Muscle layer of duodenum (tissue), 2 donors: Measurements from ENCODE around the gene GALNT9.
"Not testable (repeated sequence)": the region's sequence is repeated elsewhere in the genome, so short reads cannot be mapped to it uniquely, and the experiment has no call there.

Experiments used
- H3K27ac ChIP-seq: one replicate; pipeline ENCODE4 v1.7.0; 2013; ENCODE audit warnings: mild to moderate bottlenecking, low read length
- H3K27me3 ChIP-seq: one replicate; pipeline ENCODE4 v1.7.0; 2013; ENCODE audit warnings: low read depth, mild to moderate bottlenecking, control low read depth, low read length
- H3K36me3 ChIP-seq, 2 donors: one replicate each; pipeline ENCODE4 v1.7.0; 2013; ENCODE audit warnings: low read length in 2 of 2, control low read depth in 1 of 2, mild to moderate bottlenecking in 1 of 2; ENCODE audit not compliant: insufficient read depth in 2 of 2, control insufficient read depth in 1 of 2
- H3K4me1 ChIP-seq, 2 donors: one replicate each; pipeline ENCODE4 v1.7.0; 2013; ENCODE audit warnings: low read length in 2 of 2, mild to moderate bottlenecking in 2 of 2, control low read depth in 1 of 2, moderate library complexity in 1 of 2; ENCODE audit not compliant: insufficient read depth in 2 of 2, control insufficient read depth in 1 of 2
- H3K4me3 ChIP-seq, 2 donors: one replicate each; pipeline ENCODE4 v1.7.0; 2013; ENCODE audit warnings: low read length in 2 of 2, low read depth in 1 of 2, mild to moderate bottlenecking in 1 of 2
- H3K9me3 ChIP-seq, 2 donors: one replicate each; pipeline ENCODE4 v1.7.0; 2013; ENCODE audit warnings: low read length in 2 of 2, control low read depth in 1 of 2, mild to moderate bottlenecking in 1 of 2; ENCODE audit not compliant: control insufficient read depth in 1 of 2
- donor health status: healthy.

The GALNT9 gene

DNA sequence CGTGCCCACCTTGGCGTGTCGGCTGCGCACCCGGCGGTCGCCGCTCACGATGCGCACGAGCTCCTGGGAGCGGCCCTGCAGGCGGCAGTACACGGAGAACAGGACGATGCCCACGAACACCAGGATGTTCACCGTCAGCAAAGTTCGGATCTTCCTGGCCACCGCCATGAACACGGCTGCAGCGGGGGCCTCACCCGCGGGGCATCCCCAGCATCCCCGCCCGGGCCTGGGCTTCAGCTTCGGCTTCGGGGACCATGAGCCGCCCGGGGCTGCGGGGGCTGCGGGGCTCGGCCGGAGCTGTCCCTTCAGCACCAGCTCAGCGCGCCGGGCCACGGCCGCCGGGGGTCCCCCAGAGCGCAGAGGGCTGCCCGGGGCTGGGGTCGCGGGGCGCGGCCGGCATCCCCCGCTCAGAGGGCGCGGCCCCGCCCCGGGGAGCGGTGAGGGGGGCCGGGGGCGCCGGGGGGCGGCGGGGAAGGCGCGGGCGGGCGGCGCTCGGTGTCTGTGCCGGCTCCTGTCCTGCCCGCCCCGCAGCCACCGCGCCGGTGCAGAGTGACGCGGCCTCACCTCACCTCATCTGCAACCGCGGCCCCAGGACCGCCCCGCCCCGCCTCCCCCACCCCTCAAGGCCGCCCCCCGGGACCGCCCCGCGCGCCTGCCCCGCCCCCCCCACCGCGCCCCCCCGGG, at the start of gene GALNT9:
Gene GALNT9, minus strand, starts transcription at position 554 of the 684 bp plus-strand sequence. Its CDS starts 386 bp downstream, at position 168.
- Histone ChIP-seq H3K27me3 (peaks cover 19% of the 10 kb centered on the region), H3K27ac (no peak within 1 kb of the TSS), H3K4me3 (no peak within 1 kb of the TSS), H3K4me1 (peaks cover 0 to 16% of the 10 kb centered on the region in 2 donors), H3K9me3 (no peaks in the 10 kb centered on the region), H3K36me3 (no peaks in the 10 kb centered on the region)

DNA sequence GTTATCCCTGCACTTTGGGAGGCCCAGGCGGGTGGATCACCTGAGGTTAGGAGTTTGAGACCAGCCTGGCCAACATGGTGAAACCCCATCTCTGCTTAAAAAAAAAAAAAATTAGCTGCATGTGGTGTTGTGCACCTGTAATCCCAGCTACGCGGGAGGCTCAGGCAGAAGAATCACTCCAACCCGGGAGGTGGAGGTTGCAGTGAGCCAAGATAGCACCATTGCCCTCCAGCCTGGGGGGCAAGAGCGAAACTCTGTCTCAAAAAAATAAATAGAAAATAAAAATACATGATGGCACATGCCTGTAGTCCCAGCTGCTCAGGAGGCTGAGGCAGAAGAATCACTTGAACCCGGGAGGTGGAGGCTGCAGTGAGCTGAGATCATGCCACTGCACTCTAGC, 49.7 kb upstream of the GALNT9 start:
- not testable (repeated sequence) for H3K4me3 ChIP-seq, H3K9me3 ChIP-seq, H3K4me1 ChIP-seq, H3K36me3 ChIP-seq, H3K27ac ChIP-seq
- H3K27me3 ChIP-seq = peaks cover 23% of the 10 kb centered on the region

DNA sequence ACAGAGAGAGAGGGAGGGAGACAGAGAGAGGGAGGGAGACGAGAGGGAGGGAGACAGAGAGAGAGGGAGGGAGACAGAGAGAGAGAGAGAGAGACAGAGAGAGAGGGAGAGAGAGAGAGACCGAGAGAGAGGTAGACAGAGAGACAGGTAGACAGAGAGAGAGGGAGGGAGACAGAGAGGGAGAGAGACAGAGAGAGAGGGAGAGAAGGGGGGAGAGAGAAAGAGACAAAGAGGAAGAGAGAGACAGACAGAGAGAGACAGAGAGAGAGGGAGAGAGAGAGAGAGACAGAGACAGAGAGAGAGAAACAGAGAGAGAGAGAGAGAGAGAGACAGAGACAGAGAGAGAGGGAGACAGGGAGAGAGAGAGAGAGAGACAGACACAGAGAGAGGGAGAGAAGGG, 47.8 kb upstream of the GALNT9 start:
- H3K4me1 ChIP-seq = no peaks in the 10 kb centered on the region
- H3K27ac ChIP-seq = no peak overlapping the region
- peaks cover 20% of the 10 kb centered on the region for H3K27me3 ChIP-seq
- H3K9me3 ChIP-seq = no peaks in the 10 kb centered on the region
- no peak overlapping the region for H3K4me3 ChIP-seq
- no peaks in the 10 kb centered on the region for H3K36me3 ChIP-seq

DNA sequence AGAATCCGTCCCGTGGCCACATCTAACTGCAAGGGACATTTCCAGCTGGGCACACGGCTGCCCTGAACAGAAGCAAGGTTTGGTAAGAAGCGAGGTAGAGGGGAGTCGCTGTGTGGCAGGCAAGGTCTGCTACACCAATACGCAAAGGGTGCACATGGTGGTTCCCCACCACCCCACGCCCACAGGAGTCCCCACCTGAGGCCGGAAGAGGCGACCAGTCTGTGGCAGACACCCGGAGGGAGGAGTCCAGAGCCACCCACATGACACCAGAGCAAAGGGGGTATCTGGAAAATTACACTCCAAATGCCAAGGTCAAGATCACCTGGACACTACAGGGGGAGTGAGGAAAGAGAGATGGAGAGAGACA, 47.1 kb upstream of the GALNT9 start:
- H3K27me3 ChIP-seq = peaks cover 14% of the 10 kb centered on the region

DNA sequence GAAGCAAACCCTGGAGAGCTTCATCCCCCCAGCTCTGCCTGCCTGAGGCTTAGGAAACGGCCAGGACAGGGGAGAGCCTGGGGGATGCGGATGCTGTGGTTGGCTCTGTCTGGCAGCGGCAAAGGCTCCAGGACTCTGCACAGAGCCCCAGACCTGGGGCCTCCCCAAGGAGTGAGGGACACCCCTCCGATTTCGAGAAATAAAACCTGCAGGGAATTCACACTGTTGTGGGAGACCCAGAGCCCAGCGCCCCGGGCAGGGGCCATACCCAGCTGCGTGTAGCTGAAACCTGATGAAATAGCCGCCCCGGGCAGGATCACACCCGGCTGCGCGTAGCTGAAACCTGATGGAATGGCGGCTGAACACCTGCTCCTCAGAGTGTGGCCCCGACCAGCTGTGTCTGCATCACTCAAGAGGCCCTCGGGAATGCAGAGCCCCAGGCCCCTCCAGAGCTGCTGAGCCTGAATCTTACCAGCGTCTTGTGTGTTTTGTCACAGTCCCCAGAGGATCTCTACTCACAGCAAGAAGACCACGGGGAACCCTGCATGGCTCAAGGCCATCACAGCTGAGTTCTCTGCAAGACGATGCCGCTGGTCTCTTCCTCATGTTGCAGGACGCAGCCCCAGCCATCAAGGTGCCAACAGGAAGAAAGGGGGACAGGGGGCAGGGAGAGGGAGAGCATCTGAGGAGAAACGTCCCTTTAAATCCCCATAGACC, 46.5 kb upstream of the GALNT9 start:
- no peak overlapping the region for H3K4me3 ChIP-seq
- H3K9me3 ChIP-seq = peaks cover 0 to 3% of the 10 kb centered on the region in 2 donors
- H3K27ac ChIP-seq = no peak overlapping the region
- H3K27me3 ChIP-seq = peaks cover 12% of the 10 kb centered on the region
- no peaks in the 10 kb centered on the region for H3K4me1 ChIP-seq
- no peaks in the 10 kb centered on the region for H3K36me3 ChIP-seq

More for the DNA sequence above, 47.1 kb upstream of the GALNT9 start:
- H3K27ac ChIP-seq = no peak overlapping the region
- no peaks in the 10 kb centered on the region for H3K9me3 ChIP-seq
- no peaks in the 10 kb centered on the region for H3K36me3 ChIP-seq
- H3K4me3 ChIP-seq = no peak overlapping the region
- no peaks in the 10 kb centered on the region for H3K4me1 ChIP-seq

DNA sequence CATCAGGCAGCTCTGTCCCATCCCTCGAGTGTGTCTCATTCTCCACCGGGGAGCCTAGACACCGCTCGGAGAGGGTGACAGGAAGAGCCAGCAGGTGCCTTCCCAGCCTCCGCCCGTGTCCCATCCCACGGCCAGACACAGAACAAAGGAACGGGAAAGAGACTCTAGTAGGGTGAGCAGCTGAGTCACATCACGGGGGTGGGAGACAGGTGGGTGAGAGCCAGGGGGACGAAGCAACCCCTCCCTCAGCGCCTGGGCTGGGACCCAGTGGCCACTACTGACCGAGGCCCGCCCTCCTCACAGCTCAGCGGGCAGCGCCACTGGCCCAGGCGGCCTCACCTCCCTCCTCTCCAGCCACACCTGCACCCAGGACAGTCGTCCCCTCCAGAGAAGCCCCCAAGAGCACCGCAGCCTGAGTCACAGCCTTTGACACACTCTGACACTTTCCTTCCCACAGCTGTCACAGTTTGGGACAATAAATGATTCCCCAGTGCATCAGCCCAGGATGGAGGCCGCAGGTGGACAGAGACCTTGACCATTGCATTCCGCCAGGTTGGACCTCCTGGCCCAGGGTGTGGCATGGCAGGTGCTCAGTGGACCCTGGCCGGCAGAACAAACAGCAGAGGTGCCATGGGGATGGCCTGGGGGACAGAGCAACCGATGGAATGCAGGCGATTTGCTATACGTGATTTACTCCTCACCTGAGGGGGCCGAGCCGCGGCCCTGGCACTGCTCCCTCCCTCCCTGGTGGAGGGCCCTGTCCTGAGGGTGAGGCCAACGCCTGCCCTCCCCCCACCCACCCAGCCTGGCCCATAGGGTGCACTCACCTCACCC, 45.4 kb upstream of the GALNT9 start:
- Histone ChIP-seq H3K4me3 (no peak overlapping the region), H3K9me3 (peaks cover 0 to 3% of the 10 kb centered on the region in 2 donors), H3K27ac (no peak overlapping the region), H3K4me1 (no peaks in the 10 kb centered on the region), H3K27me3 (peaks cover 14% of the 10 kb centered on the region), H3K36me3 (no peaks in the 10 kb centered on the region)

DNA sequence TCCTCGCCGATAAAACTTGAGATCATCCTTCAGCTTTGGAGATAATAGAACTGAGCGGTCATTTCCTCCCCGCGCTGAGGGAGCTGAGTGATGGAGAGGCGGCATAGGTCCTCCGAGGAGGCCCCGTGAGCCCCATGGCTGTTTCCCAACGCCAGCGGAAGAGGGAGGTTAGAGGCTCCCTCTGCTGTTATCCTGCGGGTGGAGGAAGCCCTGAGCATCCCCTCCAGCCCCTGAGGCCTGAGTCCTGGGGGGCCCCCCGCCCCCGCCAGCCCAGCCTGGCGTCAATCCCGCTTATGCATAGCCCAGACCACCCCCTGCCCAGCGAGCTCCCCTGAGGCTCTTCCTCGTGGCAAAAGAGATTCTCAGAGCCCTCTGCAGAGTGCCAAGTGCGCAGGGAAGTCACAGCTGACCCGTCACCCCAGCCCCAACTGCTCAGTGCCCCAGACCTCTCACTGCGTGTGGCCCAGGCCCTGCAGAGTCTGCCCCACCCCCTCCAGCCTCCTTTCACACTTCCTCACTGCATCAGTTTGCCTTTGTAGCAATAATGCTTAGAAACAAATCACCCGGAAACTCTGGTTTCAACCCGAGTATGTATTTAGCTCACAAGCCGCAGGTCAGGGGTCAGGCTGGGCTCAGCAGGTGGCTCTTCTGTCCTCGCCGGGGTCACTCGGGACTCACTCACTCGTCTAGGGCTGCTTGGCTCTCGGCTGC, 44.7 kb upstream of the GALNT9 start:
- H3K4me1 ChIP-seq = no peaks in the 10 kb centered on the region
- no peak overlapping the region for H3K27ac ChIP-seq
- no peak overlapping the region for H3K4me3 ChIP-seq
- H3K9me3 ChIP-seq = peaks cover 0 to 3% of the 10 kb centered on the region in 2 donors
- no peaks in the 10 kb centered on the region for H3K36me3 ChIP-seq
- H3K27me3 ChIP-seq = peaks cover 14% of the 10 kb centered on the region

DNA sequence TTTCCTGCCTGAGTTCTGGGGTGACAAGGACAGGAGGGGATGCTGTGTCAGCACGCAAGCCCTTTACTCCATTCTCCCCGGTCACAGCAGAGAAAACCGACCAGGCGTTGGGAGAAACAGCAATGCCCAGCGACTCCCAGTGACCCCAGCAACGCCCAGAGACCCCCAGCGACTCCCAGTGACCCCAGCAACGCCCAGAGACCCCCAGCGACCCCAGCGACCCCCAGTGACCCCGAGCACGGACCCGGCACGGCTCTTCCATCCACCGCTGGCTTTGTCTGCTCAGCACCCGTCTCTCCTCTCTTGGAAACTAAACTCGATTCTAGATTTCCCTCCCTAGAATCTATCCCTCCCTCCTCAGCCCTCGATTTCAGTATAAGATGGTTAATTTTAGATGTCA, 38.5 kb upstream of the GALNT9 start:
- H3K36me3 ChIP-seq = no peaks in the 10 kb centered on the region
- no peak overlapping the region for H3K27ac ChIP-seq
- no peaks in the 10 kb centered on the region for H3K4me1 ChIP-seq
- no peak overlapping the region for H3K4me3 ChIP-seq
- peaks cover 4% of the 10 kb centered on the region for H3K27me3 ChIP-seq
- peaks cover 0 to 3% of the 10 kb centered on the region in 2 donors for H3K9me3 ChIP-seq

DNA sequence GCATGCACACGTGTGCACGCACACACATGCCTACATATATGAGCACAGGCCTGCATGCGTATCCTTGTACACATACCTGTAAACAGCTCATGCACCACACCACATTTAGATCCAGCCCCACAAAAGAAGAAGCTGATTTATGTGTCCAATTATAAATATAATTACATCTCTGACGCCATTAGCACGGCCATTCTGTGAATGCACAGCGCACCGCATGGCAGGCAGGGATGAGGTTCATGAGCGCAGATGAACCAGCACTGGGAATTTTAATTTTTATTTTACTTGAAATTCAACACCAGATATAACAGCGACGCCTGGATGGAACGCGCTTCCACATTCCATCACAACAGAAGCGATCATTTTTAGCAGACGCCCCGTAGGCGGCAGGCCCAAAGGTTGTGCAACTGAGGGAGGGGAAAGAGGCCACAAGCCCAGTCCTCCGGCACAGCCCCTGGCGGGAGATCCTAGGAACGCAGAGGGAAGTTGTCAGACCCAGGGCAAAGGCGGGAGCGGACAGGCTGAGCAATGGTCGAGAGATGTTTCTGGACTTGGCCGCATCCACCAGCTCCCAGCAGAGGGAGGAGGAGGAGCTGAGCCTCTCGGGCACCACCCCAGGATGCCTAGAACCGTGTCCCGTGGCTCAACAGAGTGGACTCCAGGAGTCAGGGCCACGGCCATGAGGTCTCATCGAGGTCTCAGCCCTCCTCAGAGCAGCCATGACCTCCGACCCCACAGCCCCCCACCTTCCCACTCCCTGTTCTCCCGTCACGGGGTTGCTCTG, 37.9 kb upstream of the GALNT9 start:
- no peaks in the 10 kb centered on the region for H3K36me3 ChIP-seq
- peaks cover 0 to 3% of the 10 kb centered on the region in 2 donors for H3K9me3 ChIP-seq
- peaks cover 4% of the 10 kb centered on the region for H3K27me3 ChIP-seq
- no peaks in the 10 kb centered on the region for H3K4me1 ChIP-seq
- no peak overlapping the region for H3K4me3 ChIP-seq
- H3K27ac ChIP-seq = no peak overlapping the region

DNA sequence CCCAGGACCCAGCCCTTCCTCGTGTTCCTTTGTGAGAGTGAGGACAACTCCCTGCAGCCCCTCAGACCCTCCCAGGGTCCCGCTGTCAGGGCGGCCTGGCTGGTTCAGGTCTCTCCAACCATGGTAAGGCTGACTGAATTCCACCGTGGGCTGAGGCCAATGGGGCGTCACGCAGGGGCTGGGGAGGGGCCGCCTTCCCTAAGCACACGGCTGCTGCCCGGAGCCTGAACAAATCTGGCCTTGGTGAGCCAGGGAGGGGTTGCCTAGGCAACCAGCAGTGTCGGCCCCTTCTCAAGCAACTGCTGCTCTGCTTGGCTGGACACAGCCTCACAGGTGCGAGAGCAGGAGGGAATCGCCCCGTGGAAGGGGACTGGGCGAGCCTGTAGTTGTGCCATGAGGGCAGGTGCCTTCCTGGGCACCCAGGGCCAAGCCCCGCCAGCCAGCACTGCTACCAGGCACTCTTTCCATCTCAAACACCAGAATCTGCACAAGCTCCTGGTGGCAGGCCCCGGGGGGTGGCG, 37.0 kb upstream of the GALNT9 start:
- no peak overlapping the region for H3K4me3 ChIP-seq
- no peak overlapping the region for H3K27ac ChIP-seq
- H3K27me3 ChIP-seq = peaks cover 4% of the 10 kb centered on the region
- H3K36me3 ChIP-seq = no peaks in the 10 kb centered on the region
- no peaks in the 10 kb centered on the region for H3K4me1 ChIP-seq
- H3K9me3 ChIP-seq = peaks cover 0 to 3% of the 10 kb centered on the region in 2 donors
